Activated CD4-positive, CD25-positive, alpha-beta regulatory T cell (primary cell): ENCODE results near the gene CENPF.
A peak's percentile ranks its signal among the peaks of the same experiment; 100 is the strongest.
"Not testable (repeated sequence)": the region's sequence is repeated elsewhere in the genome, so short reads cannot be mapped to it uniquely, and the experiment has no call there.

Source experiments
- DNase-seq, 4 experiments: peaks; one replicate each; lab custom pipeline; 2025; lab: John Stamatoyannopoulos, UW

Gene CENPF

GRCh38 chr1:214602764-214603657 lies at the start of gene CENPF:
Gene CENPF (plus strand): TSS chr1:214603195. CDS start chr1:214613755, 10,560 bp downstream.
- DNase-seq, result peak; percentile 68 to 80 (median 78)

- DNase-seq, result no peak
Measured at GRCh38 chr1:214557952-214558735, 44.9 kb upstream of the CENPF start.

- no peak for DNase-seq
Measured at GRCh38 chr1:214563881-214564280, 39.1 kb upstream of the CENPF start.

GRCh38 chr1:214565310-214565709 lies 37.7 kb upstream of the CENPF start:
- DNase-seq, result no peak

- no peak for DNase-seq
Measured at GRCh38 chr1:214566158-214567104, 36.6 kb upstream of the CENPF start.

- DNase-seq, result no peak
Measured at GRCh38 chr1:214567481-214567980, 35.5 kb upstream of the CENPF start.

GRCh38 chr1:214568328-214568727 lies 34.7 kb upstream of the CENPF start:
- DNase-seq, result no peak

- no peak for DNase-seq
Measured at GRCh38 chr1:214569357-214570004, 33.5 kb upstream of the CENPF start.

GRCh38 chr1:214570442-214570841 lies 32.6 kb upstream of the CENPF start:
- DNase-seq, result no peak

- no peak for DNase-seq
Measured at GRCh38 chr1:214571281-214571680, 31.7 kb upstream of the CENPF start.

GRCh38 chr1:214573386-214574318 lies 29.3 kb upstream of the CENPF start:
- DNase-seq, result no peak

GRCh38 chr1:214574598-214575411 lies 28.2 kb upstream of the CENPF start:
- DNase-seq, result no peak

- DNase-seq, result not testable (repeated sequence)
Measured at GRCh38 chr1:214576120-214576519, 26.9 kb upstream of the CENPF start.

- DNase-seq, result no peak
Measured at GRCh38 chr1:214579183-214579582, 23.8 kb upstream of the CENPF start.

- DNase-seq, result no peak
Measured at GRCh38 chr1:214581785-214582184, 21.2 kb upstream of the CENPF start.

GRCh38 chr1:214582289-214582891 lies 20.6 kb upstream of the CENPF start:
- no peak for DNase-seq

- DNase-seq, result no peak
Measured at GRCh38 chr1:214583113-214583512, 19.9 kb upstream of the CENPF start.

- no peak for DNase-seq
Measured at GRCh38 chr1:214583824-214584554, 19.0 kb upstream of the CENPF start.
